GM18502 (cell line): ENCODE results near the gene SLC25A40.
"Not testable (repeated sequence)": the region's sequence is repeated elsewhere in the genome, so short reads cannot be mapped to it uniquely, and the experiment has no call there.

Experiments used
- ATAC-seq: cut with Tn5 transposase; IDR thresholded peaks from one replicate; pipeline ENCODE4 v1.9.1; 2021; ENCODE audit warnings: mild to moderate bottlenecking; ENCODE audit not compliant: unreplicated experiment, poor library complexity

Gene SLC25A40

DNA sequence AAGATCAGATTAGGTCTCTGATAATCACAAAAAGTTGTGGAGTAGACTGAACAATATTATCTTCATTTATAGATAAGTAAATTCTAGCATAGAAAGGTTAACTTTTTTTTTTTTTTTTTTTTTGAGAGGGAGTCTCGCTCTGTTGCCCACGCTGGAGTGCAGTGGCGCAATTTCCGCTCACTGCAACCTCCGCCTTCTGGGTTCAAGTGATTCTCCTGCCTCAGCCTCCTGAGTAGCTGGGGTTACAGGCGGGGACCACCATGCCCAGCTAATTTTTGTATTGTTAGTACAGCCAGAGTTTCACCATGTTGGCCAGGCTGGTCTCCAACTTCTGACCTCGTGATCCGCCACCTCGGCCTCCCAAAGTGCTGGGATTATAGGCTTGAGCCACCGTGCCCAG is 2.8 kb downstream of the SLC25A40 start:
- ATAC-seq, result not testable (repeated sequence)

DNA sequence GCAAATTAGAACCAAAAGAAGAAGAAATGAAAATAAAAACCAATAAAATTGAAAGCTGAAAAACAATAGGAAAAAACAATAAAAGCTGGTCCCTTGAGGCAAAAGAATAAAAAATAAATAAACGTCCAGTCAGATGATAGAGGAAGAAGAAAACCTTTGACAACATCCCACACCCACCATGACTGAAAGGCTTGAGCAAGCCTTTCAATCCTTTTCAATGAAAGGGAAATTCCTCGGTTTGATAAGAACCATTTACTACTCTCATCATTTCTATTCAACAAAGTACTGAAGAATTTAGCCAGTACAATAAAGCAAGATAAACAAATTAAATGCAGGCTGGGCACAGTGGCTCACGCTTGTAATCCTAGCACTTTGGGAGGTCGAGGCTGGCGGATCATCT is 3.8 kb downstream of the SLC25A40 start:
- no peak for ATAC-seq

- ATAC-seq, result no peak
Measured at GRCh38 chr7:87870471-87870870, 5.7 kb downstream of the SLC25A40 start.

DNA sequence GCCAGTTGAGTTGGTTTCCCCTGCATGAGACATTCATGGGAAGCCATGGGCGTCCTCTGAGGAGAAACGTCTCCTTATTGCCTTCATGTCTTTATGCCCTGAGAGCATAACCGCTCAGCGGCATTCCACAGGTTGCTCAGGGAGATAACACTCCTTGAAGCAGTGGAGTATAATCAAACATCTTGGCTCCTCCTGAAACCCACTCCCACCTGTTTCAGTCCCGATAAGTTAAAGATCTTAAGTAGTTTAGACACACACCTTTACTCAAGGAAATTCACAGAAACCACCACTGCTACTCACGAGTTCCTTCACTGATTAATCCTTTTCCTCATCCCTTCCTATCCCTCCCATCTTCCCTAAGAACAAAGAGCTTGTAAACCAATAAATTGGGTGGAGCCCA is 9.6 kb downstream of the SLC25A40 start:
- not testable (repeated sequence) for ATAC-seq

- ATAC-seq, result no peak
Measured at GRCh38 chr7:87866089-87866488, 10.1 kb downstream of the SLC25A40 start.

GRCh38 chr7:87858417-87859100 is 17.6 kb downstream of the SLC25A40 start:
- ATAC-seq, result no peak

DNA sequence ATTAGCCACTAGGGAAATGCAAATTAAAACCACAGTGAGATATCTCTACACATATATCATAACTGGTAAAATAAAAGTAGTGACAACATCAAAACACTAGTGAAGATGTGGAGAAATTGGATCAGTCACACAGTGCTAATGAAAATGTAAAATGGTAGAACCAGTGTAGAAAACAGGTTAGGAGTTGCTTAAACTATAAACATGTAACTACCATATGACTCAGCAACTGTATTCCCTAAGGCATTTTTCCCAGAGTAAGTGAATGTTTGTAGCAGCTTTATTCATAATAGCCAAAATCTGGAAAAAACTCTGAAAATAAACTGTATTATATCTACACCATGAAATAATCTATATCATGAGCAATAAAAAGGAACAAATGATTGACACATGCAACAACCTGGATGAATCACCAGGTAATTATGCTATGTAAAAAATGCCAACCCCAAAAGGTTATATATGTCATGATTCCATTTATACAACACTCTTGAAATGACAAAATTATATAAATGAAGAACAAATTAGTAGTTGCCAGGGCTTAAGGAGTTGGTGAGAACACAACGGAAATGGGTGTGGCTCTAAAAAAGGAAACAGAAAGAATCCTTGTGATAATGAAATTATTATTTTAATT is 22.8 kb downstream of the SLC25A40 start:
- no peak for ATAC-seq

- no peak for ATAC-seq
Measured at GRCh38 chr7:87852306-87852705, 23.9 kb downstream of the SLC25A40 start.

- ATAC-seq, result no peak
Measured at GRCh38 chr7:87850836-87851593, 25.1 kb downstream of the SLC25A40 start.

DNA sequence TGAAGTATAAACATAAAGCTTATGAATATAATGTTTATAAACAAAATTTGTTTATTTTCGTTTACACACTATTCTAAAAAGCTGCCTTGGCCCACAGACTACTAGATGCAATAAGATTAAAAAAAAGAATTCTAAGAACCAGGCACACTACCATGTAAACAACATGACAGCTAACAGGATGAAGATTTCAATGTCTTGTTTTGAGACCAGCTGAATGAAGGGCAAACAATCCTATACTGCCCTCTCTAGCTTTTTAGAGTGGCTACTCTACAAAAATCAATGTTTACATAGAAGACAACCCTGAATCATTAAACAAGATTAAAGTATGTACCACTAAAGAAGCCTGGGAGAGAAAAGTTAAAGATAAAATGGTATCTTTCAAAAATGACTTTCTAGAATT is 38.6 kb downstream of the SLC25A40 start:
- no peak for ATAC-seq

DNA sequence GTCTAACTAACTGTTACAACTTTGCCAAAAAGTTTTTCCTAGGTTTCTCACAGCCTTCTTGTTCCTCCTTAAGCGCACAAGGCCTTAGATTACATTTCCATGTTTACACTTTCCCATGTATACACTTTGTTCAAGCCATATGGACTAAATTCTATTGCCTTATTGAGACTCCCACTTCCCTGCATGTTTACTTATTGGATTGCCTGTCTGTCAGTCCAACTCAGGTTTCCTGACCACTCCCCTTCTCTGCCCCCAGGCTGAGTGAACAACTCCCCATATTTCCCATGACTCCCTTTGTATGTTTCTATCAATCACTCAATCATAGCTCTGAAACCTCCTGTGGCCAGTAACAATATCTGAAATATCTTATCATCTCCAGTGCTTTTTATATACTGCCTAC is 43.0 kb downstream of the SLC25A40 start:
- no peak for ATAC-seq

- ATAC-seq, result no peak
Measured at GRCh38 chr7:87831097-87831496, 45.1 kb downstream of the SLC25A40 start.

DNA sequence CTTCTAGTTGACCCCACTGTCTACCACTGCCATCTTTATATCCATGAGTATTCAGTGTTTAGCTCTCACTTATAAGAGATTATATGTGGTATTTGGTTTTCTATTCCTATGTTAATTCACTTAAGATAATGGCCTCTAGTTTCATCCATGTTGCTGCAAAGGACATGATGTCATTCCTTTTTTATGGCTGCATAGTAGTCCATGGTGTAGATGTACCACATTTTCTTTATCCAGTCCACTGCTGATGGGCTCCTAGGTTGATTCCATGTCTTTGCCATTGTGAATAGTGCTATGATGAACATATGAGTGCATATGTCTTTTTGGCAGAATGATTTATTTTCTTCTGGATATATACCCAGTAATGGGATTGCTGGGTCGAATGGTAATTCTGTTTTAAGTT is 47.8 kb downstream of the SLC25A40 start:
- ATAC-seq, result not testable (repeated sequence)

DNA sequence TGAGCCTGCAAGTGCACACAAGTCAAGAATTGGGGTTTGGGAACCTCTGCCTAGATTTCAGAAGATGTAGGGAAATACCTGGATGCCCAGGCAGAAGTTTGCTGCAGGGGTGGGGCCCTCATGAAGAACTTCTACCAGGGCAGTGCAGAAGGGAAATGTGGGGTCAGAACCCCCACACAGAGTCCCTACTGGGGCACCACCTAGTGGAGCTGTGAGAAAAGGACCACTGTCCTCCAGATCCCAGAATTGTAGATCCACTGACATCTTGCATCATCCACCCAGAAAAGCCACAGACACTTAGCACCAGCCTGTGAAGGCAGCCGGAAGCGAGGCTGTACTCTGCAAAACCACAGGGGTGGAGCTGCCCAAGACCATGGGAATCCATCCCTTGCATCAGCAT is 50.8 kb downstream of the SLC25A40 start:
- not testable (repeated sequence) for ATAC-seq

DNA sequence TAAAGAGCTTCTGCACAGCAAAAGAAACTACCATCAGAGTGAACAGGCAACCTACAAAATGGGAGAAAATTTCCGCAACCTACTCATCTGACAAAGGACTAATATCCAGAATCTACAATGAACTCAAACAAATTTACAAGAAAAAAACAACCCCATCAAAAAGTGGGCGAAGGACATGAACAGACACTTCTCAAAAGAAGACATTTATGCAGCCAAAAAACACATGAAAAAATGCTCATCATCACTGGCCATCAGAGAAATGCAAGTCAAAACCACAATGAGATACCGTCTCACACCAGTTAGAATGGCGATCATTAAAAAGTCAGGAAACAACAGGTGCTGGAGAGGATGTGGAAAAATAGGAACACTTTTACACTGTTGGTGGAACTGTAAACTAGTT is 54.1 kb downstream of the SLC25A40 start:
- not testable (repeated sequence) for ATAC-seq

GRCh38 chr7:87818336-87818735 is 57.8 kb downstream of the SLC25A40 start:
- no peak for ATAC-seq

GRCh38 chr7:87816389-87816788 is 59.8 kb downstream of the SLC25A40 start:
- ATAC-seq, result peak; percentile 62

DNA sequence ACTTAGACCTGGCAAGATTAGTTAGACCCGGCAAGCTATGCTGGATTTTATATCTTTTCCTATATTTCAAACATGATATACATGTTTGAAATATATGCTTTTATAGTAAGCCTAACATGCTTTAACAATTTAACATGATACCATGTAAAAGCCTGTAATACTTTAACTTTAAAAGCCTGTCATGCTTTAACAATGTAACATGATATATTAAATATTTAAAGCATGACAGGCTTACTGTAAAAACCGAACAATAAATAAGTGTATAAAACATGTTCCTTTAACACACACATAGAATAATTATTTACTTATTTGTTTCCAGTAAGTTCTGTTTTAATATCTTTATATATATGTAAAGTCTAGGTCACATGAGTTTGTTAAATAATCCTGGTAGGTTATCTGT is 65.4 kb downstream of the SLC25A40 start:
- ATAC-seq, result no peak

DNA sequence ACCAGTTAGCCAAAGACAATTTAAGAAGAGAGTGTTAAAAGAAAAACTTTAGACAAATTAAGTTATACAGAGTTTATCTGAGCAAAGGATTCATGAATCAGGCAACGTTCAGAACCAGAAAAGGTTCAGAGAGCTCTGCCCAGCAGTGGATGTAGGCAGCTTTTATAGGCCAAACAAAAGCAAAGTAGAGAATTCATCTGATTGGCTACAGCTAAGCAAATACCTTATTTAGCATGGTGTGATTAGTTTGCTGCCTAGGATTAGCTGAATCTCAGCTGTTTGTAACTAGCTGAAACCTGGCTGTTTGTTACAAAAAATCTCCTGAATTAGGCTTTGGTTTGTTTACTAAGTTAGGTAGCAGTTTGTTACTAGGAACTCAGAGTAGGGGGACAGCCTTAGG is 66.0 kb downstream of the SLC25A40 start:
- ATAC-seq, result no peak

GRCh38 chr7:87806150-87806549 is 70.0 kb downstream of the SLC25A40 start:
- ATAC-seq, result no peak

- peak; percentile 91 for ATAC-seq
Measured at GRCh38 chr7:87797798-87798403, 78.3 kb downstream of the SLC25A40 start.
